ENCODE measurements around the gene LRRIQ1. TPM values are rescaled to one million over a fixed set of nuclear protein-coding genes. Genes with fewer than 3 reads are reported as not detected.

The LRRIQ1 gene
- total RNA-seq, 1 experiment from 2014 or later: 0.39 TPM

GRCh38 chr12:85085066-85085465, 48.9 kb downstream of the LRRIQ1 start:
- no peak overlapping the region for H3K18ac ChIP-seq (ENCODE audit: insufficient read length, low read depth, low read length)
- H2BK120ac ChIP-seq (ENCODE audit: low read depth, low read length, poor library complexity, severe bottlenecking): no peak overlapping the region
- H3K4me3 Mint-ChIP-seq: no peak overlapping the region
- no peak overlapping the region for H3K23ac ChIP-seq (ENCODE audit: insufficient read length, low read depth, low read length)
- H4K5ac ChIP-seq (ENCODE audit: insufficient read length, low read depth, low read length): no peak overlapping the region
- H3K9me3 ChIP-seq (ENCODE audit: control insufficient read depth, low read depth, low read length): no peaks in the 10 kb centered on the region
- H2BK15ac ChIP-seq (ENCODE audit: low read depth, low read length): no peak overlapping the region
- H3K79me1 ChIP-seq (ENCODE audit: insufficient read depth, low read depth, low read length, poor library complexity, severe bottlenecking): no peaks in the 10 kb centered on the region
- H2BK5ac ChIP-seq (ENCODE audit: insufficient read length, low read length): no peak overlapping the region
- no peak overlapping the region for H3K9ac ChIP-seq (ENCODE audit: extremely low read depth, insufficient read length, low read length)
- H3K36me3 Mint-ChIP-seq (ENCODE audit: insufficient read depth in 1 of 3, low read depth in 3 of 3): no peaks in the 10 kb centered on the region; a peak in 1 of 7 replicates
- DNase-seq: no peak
- no peak overlapping the region for H2BK12ac ChIP-seq (ENCODE audit: insufficient read length, low read depth, low read length)
- H3K27ac ChIP-seq (ENCODE audit: insufficient read length, low read depth, low read length): no peak overlapping the region
- peaks cover 7% of the 10 kb centered on the region in 2 experiments for H3K4me1 Mint-ChIP-seq
- H4K91ac ChIP-seq (ENCODE audit: insufficient read length, low read depth, low read length): no peak overlapping the region
- peaks cover 0 to 8% of the 10 kb centered on the region in 2 experiments; a peak in 2 of 5 replicates for H3K9me3 Mint-ChIP-seq
- no peak overlapping the region for H2BK20ac ChIP-seq (ENCODE audit: low read depth, low read length, poor library complexity, severe bottlenecking)
- H3K56ac ChIP-seq (ENCODE audit: insufficient read length, low read depth, low read length): no peak overlapping the region
- no peak overlapping the region for H2AFZ ChIP-seq (ENCODE audit: low read length)
- no peaks in the 10 kb centered on the region for H3K23me2 ChIP-seq (ENCODE audit: insufficient read length, low read depth, low read length, poor library complexity, severe bottlenecking)
- H3K14ac ChIP-seq (ENCODE audit: insufficient read depth, low read length): no peak overlapping the region
- no peaks in the 10 kb centered on the region for H3K79me2 ChIP-seq (ENCODE audit: insufficient read depth, low read length)
- no peak overlapping the region for H2AK5ac ChIP-seq (ENCODE audit: insufficient read length, low read length)
- H3K4me1 ChIP-seq (ENCODE audit: insufficient read depth, low read length): no peaks in the 10 kb centered on the region; the same call in 1 of the 2 replicates
- no peak for TF ChIP-seq CTCF (conservative IDR thresholded peaks at IDR 0.05)
- no peak overlapping the region for H3K4me2 ChIP-seq (ENCODE audit: insufficient read depth, insufficient read length, low read length)
- H4K8ac ChIP-seq (replicated peaks; ENCODE audit: insufficient read length, low read depth, low read length): no peak overlapping the region
- no peaks in the 10 kb centered on the region for H3K27me3 ChIP-seq (ENCODE audit: insufficient read depth, low read length)
- no peak overlapping the region for H3K27ac Mint-ChIP-seq
- no peak overlapping the region for H3T11ph ChIP-seq (ENCODE audit: low read length)
- no peaks in the 10 kb centered on the region for H4K20me1 ChIP-seq (ENCODE audit: control insufficient read depth, insufficient read depth, insufficient read length)
- WGBS (ENCODE audit: extremely low coverage, insufficient read length, low lambda C conversion rate): no CpG with 5 or more reads among the region's 5 CpGs
- peaks cover 2% of the 10 kb centered on the region; the same call in 1 of the 2 replicates for H3K27me3 Mint-ChIP-seq (ENCODE audit: low read depth)
- H3K4ac ChIP-seq (ENCODE audit: low read depth, low read length): no peak overlapping the region
